WTC11 (cell line): ENCODE results near the gene PLPP4. TPM values are rescaled to one million over a fixed set of nuclear protein-coding genes. Genes with fewer than 3 reads are reported as not detected.

Experiments used
- ATAC-seq: fragments of 200-7000 bp; cut with Tn5 transposase; 2 replicates; pipeline ENCODE4 v1.10.0; 2021; ENCODE audit warnings: mild to moderate bottlenecking, moderate library complexity
- CTCF ChIA-PET: fragments of 300-600 bp; sonication (Branson Sonifier 250); formaldehyde crosslinking; loops from one replicate; lab custom pipeline; 2021; ENCODE audit warnings: antibody characterized with exemption; lab: Charles Lee
- POLR2A ChIA-PET: fragments of 350-600 bp; sonication (Branson Sonifier 250); formaldehyde crosslinking; loops from one replicate; lab custom pipeline; 2021; ENCODE audit warnings: antibody characterized with exemption; lab: Charles Lee
- DNase-seq: peaks from one replicate; pipeline ENCODE4 v3.0.0; 2021; ENCODE audit warnings: low spot score
- H3K27ac Mint-ChIP-seq: 2 replicates; pipeline ENCODE4 v1.8.0; 2021; ENCODE audit warnings: mixed read lengths
- H3K27me3 Mint-ChIP-seq: 2 replicates; pipeline ENCODE4 v1.8.0; 2021; ENCODE audit warnings: low read depth, mild to moderate bottlenecking, moderate library complexity, mixed read lengths
- H3K36me3 Mint-ChIP-seq: 2 replicates; pipeline ENCODE4 v1.8.0; 2021; ENCODE audit warnings: mixed read lengths
- H3K4me1 Mint-ChIP-seq: 2 replicates; pipeline ENCODE4 v1.8.0; 2022; ENCODE audit warnings: mixed read lengths
- H3K4me3 Mint-ChIP-seq: 2 replicates; pipeline ENCODE4 v1.8.0; 2021; ENCODE audit warnings: mild to moderate bottlenecking, moderate library complexity, mixed read lengths
- H3K9me3 Mint-ChIP-seq: 2 replicates; pipeline ENCODE4 v1.8.0; 2021; ENCODE audit warnings: mixed read lengths
- CREB1 ChIP-seq: sonication (generic); formaldehyde crosslinking; IDR thresholded peaks from 2 replicates; pipeline ENCODE4 v1.8.0; 2023; ENCODE audit warnings: mild to moderate bottlenecking, missing genetic modification reagents
- FOXJ3 ChIP-seq: sonication (generic); formaldehyde crosslinking; IDR thresholded peaks from 2 replicates; pipeline ENCODE4 v1.9.0; 2021; ENCODE audit warnings: missing genetic modification reagents, mild to moderate bottlenecking, borderline replicate concordance
- GRHL2 ChIP-seq: fragments of 250-450 bp; sonication (Bioruptor Pico); IDR thresholded peaks from 2 replicates; pipeline ENCODE4 v1.8.0; 2022; ENCODE audit warnings: mild to moderate bottlenecking, moderate library complexity; ENCODE audit not compliant: insufficient replicate concordance, severe bottlenecking
- MYBL2 ChIP-seq: sonication (generic); formaldehyde crosslinking; IDR thresholded peaks from 2 replicates; pipeline ENCODE4 v1.8.1; 2023; ENCODE audit warnings: mild to moderate bottlenecking, moderate library complexity, missing genetic modification reagents
- NFATC4 ChIP-seq: fragments of 250-450 bp; sonication (Bioruptor Pico); IDR thresholded peaks from 2 replicates; pipeline ENCODE4 v1.9.0; 2021; ENCODE audit warnings: mild to moderate bottlenecking
- NFE2L1 ChIP-seq: sonication (generic); formaldehyde crosslinking; IDR thresholded peaks from 2 replicates; pipeline ENCODE4 v1.8.1; 2023; ENCODE audit warnings: missing genetic modification reagents
- NR3C1 ChIP-seq: sonication (generic); formaldehyde crosslinking; conservative IDR thresholded peaks from 2 replicates; pipeline ENCODE4 v1.8.1; 2023; ENCODE audit warnings: low read depth, mild to moderate bottlenecking, missing genetic modification reagents
- OVOL2 ChIP-seq: fragments of 250-450 bp; sonication (Bioruptor Pico); IDR thresholded peaks from 2 replicates; pipeline ENCODE4 v1.9.0; 2021; ENCODE audit warnings: mild to moderate bottlenecking, borderline replicate concordance
- RORB ChIP-seq: fragments of 250-450 bp; sonication (Bioruptor Pico); IDR thresholded peaks from 2 replicates; pipeline ENCODE4 v1.9.0; 2021; ENCODE audit warnings: mild to moderate bottlenecking
- SMAD4 ChIP-seq: sonication (generic); formaldehyde crosslinking; IDR thresholded peaks from 2 replicates; pipeline ENCODE4 v1.8.0; 2022; ENCODE audit warnings: mild to moderate bottlenecking, missing genetic modification reagents
- TCF7 ChIP-seq: sonication (generic); formaldehyde crosslinking; IDR thresholded peaks from 2 replicates; pipeline ENCODE4 v1.8.0; 2022; ENCODE audit warnings: mild to moderate bottlenecking, low read depth, missing genetic modification reagents, moderate library complexity
- TEAD4 ChIP-seq: sonication (generic); formaldehyde crosslinking; IDR thresholded peaks from 2 replicates; pipeline ENCODE4 v1.8.0; 2022; ENCODE audit warnings: mild to moderate bottlenecking, missing genetic modification reagents
- ZNF121 ChIP-seq: sonication (generic); formaldehyde crosslinking; IDR thresholded peaks from 2 replicates; pipeline ENCODE4 v1.8.0; 2023; ENCODE audit warnings: missing genetic modification reagents
- ZNF138 ChIP-seq: sonication (generic); formaldehyde crosslinking; conservative IDR thresholded peaks from 2 replicates; pipeline ENCODE4 v1.8.1; 2022; ENCODE audit warnings: mild to moderate bottlenecking, moderate library complexity, missing genetic modification reagents
- ZNF219 ChIP-seq: sonication (generic); formaldehyde crosslinking; IDR thresholded peaks from 2 replicates; pipeline ENCODE4 v1.8.0; 2023; ENCODE audit warnings: missing genetic modification reagents, mild to moderate bottlenecking, borderline replicate concordance
- ZNF232 ChIP-seq: sonication (generic); formaldehyde crosslinking; IDR thresholded peaks from 2 replicates; pipeline ENCODE4 v1.8.0; 2022; ENCODE audit warnings: mild to moderate bottlenecking, missing genetic modification reagents
- ZNF396 ChIP-seq: fragments of 250-450 bp; sonication (Bioruptor Pico); IDR thresholded peaks from 2 replicates; pipeline ENCODE4 v1.8.0; 2021; ENCODE audit warnings: mild to moderate bottlenecking, moderate library complexity, borderline replicate concordance
- total RNA-seq: library from RNA; stranded (reverse); gene quantifications from 3 replicates; pipeline ENCODE4 v1.2.3, GENCODE V29; 2021
- TF ChIP-seq, protein P1 (sequence below): fragments of 250-450 bp; sonication (Bioruptor Pico); IDR thresholded peaks from 2 replicates; pipeline ENCODE4 v2.1.2; 2022; ENCODE audit warnings: mild to moderate bottlenecking, moderate library complexity
- TF ChIP-seq, protein P2 (sequence below): fragments of 250-450 bp; sonication (Bioruptor Pico); IDR thresholded peaks from 2 replicates; pipeline ENCODE4 v1.9.0; 2021; ENCODE audit warnings: moderate library complexity, mild to moderate bottlenecking, inconsistent platforms, borderline replicate concordance
- TF ChIP-seq, protein P3 (sequence below): fragments of 250-450 bp; sonication (Bioruptor Pico); conservative IDR thresholded peaks from 2 replicates; pipeline ENCODE4 v1.9.0; 2021; ENCODE audit warnings: mild to moderate bottlenecking
- TF ChIP-seq, protein P4 (sequence below): sonication (generic); formaldehyde crosslinking; IDR thresholded peaks from 2 replicates; pipeline ENCODE4 v1.8.1; 2022; ENCODE audit warnings: low read depth, mild to moderate bottlenecking, moderate library complexity, missing genetic modification reagents, borderline replicate concordance

The PLPP4 gene
- total RNA-seq, 1 experiment from 2014 or later = 0.15 TPM

DNA sequence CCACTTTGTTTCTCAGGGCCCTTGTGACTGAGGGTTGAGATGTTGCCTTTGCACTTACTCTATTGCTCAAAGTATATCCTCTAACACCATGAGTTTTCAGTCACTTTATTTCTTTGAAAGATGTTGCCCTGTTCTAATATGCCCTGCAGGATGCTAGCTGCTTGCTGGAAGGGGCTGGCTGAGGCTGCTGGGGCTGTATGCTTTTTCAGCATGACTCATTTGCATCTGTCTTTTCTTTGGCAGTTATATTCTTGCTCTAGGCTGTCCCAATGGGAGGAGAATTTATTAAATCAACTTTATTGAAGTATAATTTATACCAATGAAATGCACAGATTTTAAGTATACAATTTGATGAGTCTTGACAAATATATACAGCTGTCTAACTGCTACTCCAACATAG, 157.7 kb downstream of the PLPP4 start:
- H3K27me3 Mint-ChIP-seq = peaks cover 8% of the 10 kb centered on the region
- H3K27ac Mint-ChIP-seq = no peak overlapping the region
- peaks cover 41% of the 10 kb centered on the region for H3K9me3 Mint-ChIP-seq
- H3K4me3 Mint-ChIP-seq = no peak overlapping the region
- ATAC-seq (no peak), DNase-seq (no peak)
- H3K4me1 Mint-ChIP-seq = peaks cover 24% of the 10 kb centered on the region
- H3K36me3 Mint-ChIP-seq = peaks cover 18% of the 10 kb centered on the region
- ChIA-PET CTCF (no interaction called here), POLR2A (no interaction called here)
- TF ChIP-seq ZNF219 (no peak), ZNF138 (no peak), TEAD4 (CRISPR knock-in tag) (no peak), GRHL2 (CRISPR knock-in tag) (no peak), CREB1 (no peak), ZNF396 (CRISPR knock-in tag) (no peak), RORB (CRISPR knock-in tag) (no peak), ZNF232 (no peak), OVOL2 (CRISPR knock-in tag) (no peak), MYBL2 (CRISPR knock-in tag) (no peak)
- TF ChIP-seq, protein P1, sequence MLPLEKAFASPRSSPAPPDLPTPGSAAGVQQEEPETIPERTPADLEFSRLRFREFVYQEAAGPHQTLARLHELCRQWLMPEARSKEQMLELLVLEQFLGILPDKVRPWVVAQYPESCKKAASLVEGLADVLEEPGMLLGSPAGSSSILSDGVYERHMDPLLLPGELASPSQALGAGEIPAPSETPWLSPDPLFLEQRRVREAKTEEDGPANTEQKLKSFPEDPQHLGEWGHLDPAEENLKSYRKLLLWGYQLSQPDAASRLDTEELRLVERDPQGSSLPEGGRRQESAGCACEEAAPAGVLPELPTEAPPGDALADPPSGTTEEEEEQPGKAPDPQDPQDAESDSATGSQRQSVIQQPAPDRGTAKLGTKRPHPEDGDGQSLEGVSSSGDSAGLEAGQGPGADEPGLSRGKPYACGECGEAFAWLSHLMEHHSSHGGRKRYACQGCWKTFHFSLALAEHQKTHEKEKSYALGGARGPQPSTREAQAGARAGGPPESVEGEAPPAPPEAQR (CRISPR knock-in tag) = no peak

DNA sequence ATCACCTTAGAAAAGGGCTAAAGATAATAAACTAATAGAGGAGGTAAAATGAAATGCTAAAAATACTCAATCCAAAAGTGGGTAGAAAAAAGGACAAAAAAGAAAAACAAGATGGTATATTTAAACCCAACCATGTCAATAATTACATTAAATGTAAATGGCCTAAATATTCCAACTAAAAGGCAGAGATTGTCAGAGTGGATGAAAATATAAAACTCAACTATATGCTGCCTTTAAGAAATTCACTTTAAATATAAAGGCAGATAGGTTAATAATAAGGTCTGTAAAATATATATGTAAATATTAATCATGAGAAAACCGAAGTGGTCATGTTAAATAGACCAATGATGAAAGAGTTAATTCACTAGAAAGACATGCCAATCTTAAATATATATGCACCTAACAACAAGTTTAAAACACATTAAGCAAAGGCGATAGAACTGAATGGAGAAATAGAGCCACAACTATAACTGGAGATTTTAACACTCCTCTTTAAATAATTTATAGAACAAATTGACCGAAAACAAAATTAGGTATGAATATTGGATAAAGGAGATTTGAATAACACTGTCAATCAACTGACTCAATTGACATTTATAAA, 159.4 kb downstream of the PLPP4 start:
- H3K27me3 Mint-ChIP-seq = peaks cover 18% of the 10 kb centered on the region
- H3K36me3 Mint-ChIP-seq = peaks cover 18% of the 10 kb centered on the region
- CTCF ChIA-PET = no interaction called here
- TF ChIP-seq NFE2L1 (CRISPR knock-in tag) = no peak
- no peak for TF ChIP-seq FOXJ3 (CRISPR knock-in tag)
- TF ChIP-seq, protein P2, sequence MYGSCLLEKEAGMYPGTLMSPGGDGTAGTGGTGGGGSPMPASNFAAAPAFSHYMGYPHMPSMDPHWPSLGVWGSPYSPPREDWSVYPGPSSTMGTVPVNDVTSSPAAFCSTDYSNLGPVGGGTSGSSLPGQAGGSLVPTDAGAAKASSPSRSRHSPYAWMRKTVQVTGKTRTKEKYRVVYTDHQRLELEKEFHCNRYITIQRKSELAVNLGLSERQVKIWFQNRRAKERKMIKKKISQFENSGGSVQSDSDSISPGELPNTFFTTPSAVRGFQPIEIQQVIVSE (CRISPR knock-in tag) = no peak
- TF ChIP-seq NR3C1 = no peak
- TF ChIP-seq TCF7 (CRISPR knock-in tag) = no peak
- no peak for TF ChIP-seq ZNF121 (CRISPR knock-in tag)
- TF ChIP-seq, protein P3, sequence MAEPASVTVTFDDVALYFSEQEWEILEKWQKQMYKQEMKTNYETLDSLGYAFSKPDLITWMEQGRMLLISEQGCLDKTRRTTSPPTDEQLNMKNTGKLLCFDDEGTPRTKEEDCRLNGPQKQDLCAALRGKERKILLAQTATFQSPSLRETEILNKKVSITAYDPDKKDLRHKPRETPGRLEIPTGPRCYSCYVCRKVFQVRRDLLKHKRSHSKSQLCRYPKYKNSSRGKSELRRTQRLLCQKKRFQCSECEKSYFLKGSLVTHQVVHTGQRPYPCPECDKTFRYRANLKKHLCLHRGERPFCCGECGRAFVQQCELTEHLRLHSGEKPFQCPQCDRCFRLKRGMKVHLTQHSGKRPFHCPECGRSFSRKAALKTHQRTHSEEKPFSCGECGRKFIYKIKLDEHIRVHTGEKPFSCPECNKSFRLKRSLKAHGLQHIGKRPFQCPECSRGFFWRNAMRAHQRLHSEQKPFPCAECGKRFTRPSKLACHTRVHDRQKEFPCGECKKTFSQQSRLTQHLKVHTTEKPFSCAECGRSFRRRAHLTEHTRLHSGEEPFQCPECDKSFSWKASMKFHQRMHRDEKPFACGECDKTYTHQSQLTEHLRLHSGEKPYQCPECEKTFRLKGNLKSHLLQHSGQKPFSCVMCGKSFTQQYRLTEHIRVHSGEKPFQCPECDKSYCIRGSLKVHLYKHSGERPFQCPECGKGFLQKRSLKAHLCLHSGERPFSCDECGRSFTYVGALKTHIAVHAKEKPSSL = no peak
- no peak for TF ChIP-seq SMAD4 (CRISPR knock-in tag)
- TF ChIP-seq, protein P4, sequence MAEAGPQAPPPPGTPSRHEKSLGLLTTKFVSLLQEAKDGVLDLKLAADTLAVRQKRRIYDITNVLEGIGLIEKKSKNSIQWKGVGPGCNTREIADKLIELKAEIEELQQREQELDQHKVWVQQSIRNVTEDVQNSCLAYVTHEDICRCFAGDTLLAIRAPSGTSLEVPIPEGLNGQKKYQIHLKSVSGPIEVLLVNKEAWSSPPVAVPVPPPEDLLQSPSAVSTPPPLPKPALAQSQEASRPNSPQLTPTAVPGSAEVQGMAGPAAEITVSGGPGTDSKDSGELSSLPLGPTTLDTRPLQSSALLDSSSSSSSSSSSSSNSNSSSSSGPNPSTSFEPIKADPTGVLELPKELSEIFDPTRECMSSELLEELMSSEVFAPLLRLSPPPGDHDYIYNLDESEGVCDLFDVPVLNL (CRISPR knock-in tag) = no peak
- TF ChIP-seq NFATC4 (CRISPR knock-in tag) = no peak
- TF ChIP-seq, all 79 proteins: peak for 0
- Mint-ChIP-seq H3K27ac (no peak overlapping the region), H3K9me3 (peaks cover 42% of the 10 kb centered on the region), H3K4me1 (peaks cover 14% of the 10 kb centered on the region), H3K4me3 (no peak overlapping the region)
- DNase-seq = no peak
- no peak for ATAC-seq
- POLR2A ChIA-PET = no interaction called here
